ENCODE results near the gene E2F1.

Gene E2F1

DNA sequence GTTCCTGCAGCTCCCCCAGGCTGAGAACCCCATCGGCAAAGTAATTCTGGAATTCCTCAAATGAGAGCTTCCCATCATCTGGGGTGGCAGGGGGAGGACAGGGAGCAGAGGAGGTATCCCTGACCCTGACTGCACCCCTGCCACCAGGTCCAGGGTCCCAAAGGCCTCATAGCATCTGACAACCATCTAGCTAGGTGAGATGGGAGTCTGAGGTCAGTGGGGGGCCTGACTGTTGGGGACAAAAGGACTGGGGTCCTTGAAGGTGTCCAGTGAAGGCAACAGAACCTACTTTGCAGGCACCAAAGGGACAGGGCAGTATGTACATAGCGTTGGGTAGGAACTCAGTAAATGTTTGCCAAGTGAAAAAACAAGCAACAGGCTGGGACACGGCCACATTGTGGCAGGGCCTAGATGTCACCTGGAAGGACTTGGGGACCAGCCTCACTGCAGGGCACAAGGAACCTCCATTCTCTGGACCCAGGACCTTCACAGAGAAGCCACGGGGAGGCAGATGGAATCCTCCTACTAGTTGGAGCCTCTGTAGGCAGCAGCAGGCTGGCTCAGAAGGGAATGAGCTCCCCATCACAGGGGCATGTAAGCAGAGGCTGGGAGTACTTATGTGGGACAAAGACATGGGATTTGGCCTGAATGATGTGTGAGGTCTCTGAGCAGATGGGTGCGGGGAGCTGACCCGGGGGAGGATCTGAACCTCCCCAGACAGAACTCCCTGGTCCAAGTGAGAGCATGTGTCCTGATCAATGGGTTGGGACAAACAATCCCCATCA is 15.3 kb downstream of the E2F1 start:
- DNase-seq = no peak

DNA sequence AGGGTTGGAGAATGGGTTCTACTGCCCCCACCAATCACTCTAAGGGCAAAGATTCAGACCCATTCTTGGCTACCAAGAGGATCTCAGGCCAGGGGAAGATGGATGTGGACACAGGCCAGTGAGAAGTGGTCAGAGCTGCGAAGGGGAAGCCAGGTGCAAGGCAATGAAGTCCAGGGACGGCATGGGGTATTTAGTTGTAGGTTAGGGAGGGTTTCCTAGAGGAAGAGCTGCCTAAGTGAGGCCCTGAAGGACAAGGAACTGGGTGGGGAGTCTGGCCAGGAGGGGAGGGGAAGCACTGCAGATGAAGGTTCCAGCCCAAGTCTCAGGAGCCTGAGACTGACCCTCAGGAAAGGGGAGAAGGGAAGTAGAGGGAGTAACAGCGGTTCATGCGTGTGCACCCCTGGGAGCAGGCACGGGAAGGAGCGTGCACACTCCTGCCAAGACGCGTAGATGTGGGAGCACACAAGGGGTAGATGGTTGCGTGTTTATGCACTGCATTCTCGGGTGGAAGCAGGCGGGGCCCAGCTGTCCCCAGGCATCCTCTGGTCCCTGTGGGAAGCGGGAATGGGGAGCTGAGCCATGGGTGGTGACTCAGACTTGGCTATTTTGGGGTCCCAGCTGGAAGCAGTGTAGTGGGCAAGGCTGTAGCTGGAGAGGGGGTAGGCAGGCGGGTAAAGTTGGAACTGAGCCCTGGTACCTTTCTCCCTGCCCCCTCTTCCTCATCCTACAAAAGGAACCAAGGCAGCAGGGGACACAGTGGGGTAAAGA is 16.1 kb downstream of the E2F1 start:
- DNase-seq = no peak

DNA sequence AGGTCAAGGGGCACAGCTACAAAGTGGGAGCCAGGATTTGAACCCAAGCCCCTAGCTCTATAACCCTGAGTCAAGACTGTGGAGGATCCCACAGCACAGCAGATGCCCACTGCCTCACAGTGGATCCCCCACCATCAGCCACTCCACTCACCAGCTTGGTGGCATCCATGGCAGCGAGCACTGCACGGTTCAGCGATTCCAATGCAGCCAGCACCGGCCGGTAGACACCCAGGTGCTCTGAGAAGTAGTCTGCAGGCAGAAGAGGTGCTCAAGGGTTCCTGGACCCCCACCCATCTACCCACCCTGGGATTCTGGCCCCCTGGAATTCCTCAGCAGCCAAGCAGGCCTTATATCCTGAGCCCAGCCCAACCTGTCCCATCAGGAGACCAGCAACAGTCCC is 17.0 kb downstream of the E2F1 start:
- no peak for DNase-seq

DNA sequence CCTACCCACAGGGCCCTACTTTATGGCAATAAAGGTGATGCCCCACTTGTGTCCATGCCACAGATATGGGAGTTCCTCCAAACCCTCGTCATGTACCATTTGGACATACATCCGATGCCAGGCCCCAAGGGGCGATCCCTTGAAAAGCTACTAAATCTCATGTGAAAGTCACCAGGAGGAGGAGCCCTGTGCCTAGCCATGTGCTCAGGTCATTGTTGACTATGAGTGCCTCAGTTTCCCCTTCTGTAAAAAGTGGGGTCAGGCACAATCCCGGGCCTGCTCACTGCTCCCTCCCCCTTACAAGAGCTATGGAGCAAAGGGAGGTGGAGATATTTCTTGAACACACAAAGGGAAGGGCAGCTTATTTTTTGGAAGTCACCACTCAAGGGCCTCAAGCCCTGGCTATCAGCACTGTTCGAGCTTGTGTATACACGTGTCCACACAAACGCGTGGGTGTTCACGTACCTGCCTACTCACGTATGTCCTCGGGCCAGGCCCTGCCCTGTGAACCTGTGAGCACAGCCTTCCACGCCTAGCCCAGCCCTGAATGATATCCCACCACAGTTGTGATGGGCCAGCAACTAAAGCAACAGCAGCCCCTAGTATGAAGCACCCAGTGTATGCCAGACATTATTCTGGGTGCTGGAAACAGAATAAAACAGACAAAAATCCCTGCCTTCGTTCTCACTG is 17.6 kb downstream of the E2F1 start:
- no peak for DNase-seq

DNA sequence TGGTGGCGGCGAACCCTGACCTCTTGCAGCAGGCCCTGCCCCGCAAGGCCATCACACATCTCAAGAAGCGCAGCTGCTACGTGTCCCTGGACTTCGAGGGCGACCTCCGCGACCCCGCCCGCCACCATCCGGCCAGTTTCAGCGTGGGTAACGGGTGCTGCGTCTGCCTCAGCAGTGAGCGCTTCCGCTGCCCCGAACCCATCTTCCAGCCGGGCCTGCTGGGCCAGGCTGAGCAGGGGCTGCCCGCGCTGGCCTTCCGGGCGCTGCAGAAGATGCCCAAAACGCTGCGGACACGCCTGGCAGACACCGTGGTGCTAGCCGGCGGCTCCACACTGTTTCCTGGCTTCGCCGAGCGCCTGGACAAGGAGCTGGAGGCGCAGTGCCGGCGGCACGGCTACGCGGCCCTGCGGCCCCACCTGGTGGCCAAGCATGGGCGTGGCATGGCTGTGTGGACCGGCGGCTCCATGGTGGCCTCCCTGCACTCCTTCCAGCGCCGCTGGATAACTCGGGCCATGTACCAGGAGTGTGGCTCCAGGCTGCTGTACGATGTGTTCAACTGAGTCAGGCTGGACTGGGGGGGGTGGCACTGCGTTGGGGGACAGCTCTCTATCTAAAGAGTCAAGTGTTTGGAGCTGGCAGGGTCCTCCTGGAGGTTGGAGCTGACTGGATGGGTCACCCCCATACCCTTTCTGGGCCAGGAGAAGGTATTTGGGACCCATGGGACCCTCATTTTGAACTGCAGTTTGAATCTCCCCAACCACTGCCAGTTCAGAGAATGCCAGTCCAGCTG is 18.3 kb downstream of the E2F1 start:
- peak; percentile 11 for DNase-seq

DNA sequence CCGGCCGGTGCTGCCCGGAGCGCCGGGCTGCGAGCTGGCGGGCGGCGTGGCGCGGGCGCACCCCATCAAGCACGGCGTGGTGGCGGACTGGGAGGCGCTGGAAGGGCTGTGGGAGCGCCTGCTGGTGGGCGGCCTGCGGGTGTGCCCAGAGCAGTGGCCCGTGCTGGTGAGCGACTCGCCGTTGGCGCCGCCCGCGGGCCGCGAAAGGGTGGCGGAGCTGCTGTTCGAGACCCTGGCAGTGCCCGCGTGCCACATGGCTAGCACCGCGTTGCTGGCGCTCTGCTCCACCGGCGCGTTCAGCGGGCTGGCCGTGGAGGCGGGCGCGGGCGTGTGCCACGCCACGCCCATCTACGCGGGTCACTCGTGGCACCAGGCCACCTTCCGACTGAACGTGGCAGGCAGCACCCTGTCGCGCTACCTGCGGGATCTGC is 18.9 kb downstream of the E2F1 start:
- no peak for DNase-seq

DNA sequence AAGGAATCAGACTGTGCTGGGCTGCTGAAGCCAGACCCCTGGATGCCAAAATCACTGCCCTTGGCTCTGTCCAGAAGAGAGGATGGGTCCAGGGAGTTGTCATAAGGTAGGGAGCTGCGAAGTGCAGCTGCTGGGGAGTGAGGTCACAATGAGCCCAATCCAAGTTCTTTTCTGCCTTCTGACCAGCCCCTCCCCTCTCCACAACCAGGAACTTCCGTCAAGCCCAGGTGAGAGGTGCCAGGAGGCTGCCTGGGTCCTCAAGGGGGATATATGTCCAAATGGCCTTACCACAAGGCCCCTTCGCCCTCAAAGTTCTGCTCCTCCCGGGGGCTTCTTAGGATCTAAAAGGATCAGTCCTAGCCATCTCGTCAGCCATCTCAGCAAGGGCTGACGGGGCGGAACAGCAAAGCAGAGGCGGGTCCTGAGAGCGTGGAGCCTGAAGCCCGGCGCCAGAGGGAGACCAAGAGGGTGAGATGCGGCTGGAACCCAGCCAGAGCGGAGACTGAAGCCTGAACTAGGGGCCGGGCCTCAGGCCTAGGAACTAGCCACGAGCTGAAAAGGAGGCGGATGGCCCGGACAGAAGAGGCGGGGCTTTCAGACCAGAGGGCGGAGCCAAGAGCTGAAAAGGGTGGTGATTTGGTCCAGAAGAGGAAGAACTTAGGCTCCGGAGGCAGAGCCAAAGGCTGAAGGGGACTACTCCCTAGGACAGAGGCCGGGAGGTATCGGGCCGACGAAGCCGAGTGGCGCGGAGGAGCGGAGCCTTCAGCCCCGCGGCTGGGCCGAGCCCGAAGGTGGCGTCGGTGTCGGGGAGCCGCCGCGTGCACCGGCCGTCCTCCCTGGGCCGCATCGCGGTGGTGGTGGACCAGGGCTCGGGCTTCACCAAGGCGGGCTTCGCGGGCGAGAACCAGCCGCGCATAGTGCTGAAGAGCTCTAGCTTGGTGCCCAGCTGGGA is 19.6 kb downstream of the E2F1 start, which contains the start of gene ACTL10:
Gene ACTL10, plus strand, starts transcription at position 651 of the 952 bp plus-strand sequence. CDS start 555 bp downstream, outside the sequence.
- DNase-seq = peak; percentile 83

DNA sequence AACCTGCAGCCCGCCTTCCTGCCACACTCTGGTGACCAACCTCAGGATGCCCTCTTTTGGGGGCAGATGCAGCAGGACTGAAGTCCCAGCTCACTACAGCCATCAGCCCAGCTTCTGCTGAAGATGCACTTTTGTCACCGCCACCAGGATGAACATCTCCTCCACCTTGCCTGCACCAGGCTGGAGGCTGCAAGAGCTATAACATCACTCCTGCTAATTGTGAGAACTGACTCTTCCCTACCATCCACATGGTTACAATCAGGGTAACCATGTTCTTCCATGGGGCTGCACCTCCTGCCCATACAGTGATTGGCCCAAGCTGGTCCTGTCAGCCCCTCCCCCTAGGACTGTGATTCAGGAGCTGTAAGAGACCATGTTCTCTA is 21.4 kb downstream of the E2F1 start:
- DNase-seq = no peak

DNA sequence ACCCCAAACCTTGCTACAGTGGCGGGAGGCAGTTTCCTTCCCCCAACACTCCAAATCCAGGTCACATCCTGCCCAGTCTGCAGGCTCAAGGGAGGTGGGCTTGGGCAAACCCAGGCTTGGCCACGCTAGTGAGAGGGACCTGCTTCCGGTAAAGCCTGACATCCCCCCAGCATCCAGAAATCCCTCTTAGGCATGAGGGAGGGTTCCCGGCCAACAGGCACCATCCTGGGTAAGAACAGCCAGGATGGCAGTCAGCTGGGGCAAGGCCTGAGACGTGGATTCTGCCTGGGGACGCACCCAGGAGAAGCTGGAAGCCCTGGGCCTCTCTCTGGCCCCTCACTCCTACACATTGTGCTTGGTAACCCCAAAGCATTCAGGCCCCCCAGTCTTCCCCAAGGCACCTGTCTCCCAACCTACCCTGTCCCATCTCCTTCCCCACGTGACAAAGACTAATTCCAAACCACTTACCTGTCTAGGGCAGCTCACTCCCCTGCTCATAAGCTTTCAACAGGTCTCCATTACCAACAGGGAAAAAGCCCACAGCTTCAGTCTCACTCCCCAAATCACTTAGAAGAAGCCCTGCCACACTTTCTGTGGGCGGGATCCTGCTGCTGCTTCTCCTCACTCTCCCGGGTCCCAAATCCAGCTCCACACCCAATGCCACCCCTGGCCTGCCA is 22.0 kb downstream of the E2F1 start:
- DNase-seq = no peak

DNA sequence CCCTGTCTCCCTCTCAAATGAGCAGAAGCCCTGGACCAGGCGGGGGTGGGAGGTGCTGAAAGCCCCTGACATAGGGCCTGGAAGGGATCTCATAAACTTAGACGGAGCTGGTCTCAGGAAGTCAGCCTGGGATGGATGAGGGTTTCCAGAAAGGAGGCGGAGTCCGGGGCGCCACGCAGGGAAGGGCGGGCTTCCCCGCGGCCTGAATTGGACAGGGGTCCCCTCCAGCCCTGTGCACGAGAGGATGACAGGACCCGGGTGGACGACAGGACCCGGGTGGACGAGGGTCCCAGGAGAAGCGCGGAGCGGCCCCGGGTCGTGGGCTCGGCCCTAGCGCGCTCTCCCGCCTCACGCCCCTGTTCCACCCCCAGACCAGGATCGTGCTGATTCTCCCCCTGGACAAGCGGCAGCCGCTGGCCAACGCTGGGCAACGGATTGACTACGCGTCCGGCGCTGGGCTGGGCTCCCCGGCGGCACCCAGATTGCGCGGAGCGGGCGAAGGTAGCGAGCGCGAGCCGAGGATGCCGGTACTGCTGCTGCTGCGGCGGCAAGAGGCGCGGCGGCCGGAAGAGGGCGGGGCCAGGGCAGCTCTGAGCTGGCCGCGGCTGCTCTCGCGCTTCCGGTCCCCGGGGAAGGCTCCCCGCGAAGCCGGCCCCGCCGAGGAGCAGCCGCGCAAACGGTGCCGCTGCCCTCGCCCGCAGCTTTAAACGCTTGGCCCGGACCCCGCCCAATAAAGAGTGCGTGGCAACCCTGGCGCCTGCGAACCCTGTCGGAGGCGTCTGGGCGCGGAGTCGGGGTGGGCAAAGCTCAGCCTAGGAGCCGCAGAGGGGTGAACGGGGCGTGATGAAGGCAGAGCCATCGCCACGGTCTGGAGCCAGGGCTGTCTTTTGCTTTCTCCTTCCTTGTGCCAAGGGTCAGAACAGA is 22.8 kb downstream of the E2F1 start:
- DNase-seq = peak; percentile 38

DNA sequence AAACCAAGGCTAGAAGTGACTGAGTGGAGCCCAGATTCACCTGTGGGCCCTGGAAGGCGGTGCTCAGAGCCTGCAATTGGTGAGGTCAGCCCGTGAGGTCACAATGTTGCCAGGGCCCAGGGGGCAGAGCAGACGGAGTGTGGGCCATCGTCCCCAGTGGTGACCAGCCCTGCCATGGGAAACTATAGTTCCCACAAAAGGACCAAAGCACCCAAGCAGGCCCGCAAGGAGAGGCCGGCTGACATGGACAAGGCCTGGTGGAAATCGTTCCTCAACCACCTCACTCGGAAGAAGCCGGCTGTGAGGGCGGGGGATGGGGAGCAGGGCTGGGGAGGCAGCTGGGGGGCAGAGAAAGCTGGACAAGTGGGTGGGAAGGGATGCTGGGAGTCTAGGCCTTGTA is 24.0 kb downstream of the E2F1 start, which contains the start of gene C20orf144:
Gene C20orf144, plus strand, starts transcription at position 156 of the 400 bp plus-strand sequence. Its CDS starts 19 bp downstream, at position 175.
- DNase-seq = no peak

DNA sequence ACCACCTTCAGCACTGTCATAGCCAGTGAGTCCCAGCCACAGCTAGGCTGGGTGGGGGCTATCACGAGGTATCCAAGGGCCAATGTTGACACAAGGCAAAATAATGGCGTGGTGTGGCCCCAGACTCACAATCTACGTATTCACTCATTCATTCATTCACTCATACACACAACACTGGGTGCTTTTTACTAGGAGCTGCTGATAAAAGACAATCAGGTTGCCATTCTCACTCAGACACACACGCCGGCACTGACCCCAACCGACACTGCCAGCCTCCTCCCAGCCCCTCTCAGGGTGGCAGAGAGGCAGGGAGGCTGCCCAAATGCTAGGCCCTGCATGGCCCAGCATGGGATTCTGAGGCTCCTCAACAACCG is 25.5 kb downstream of the E2F1 start:
- no peak for DNase-seq

DNA sequence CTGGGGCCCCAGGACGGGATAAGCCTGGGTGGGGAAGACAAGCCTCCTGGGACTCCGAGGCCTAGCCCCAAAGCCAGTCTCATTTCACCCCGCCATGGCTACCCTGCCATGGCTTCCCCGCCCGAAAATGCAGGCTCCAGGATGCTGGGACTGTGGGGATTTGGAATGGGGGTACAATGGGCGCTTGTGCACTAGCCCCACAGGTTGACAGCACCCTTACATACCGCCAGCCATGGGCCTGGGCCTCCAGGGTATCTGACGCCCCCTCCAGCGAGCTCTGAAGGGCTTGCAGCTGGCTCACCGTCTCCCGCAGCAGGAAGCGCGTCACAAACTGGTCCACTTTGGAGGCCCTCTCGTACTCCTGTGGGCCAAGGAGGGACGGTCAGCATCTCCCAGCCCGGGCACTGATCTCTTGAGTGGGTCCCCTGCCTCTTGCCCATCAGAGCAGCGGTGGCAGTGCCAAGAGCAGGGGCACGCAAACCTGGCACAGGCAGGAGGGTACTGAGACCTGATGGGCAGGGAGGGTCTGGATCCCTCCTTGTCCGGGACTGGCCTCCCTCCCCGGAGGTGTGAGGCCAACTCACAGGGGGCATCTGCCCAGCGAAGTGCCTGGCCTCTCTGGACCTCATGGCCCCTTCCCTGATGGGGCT is 26.0 kb downstream of the E2F1 start:
- no peak for DNase-seq

DNA sequence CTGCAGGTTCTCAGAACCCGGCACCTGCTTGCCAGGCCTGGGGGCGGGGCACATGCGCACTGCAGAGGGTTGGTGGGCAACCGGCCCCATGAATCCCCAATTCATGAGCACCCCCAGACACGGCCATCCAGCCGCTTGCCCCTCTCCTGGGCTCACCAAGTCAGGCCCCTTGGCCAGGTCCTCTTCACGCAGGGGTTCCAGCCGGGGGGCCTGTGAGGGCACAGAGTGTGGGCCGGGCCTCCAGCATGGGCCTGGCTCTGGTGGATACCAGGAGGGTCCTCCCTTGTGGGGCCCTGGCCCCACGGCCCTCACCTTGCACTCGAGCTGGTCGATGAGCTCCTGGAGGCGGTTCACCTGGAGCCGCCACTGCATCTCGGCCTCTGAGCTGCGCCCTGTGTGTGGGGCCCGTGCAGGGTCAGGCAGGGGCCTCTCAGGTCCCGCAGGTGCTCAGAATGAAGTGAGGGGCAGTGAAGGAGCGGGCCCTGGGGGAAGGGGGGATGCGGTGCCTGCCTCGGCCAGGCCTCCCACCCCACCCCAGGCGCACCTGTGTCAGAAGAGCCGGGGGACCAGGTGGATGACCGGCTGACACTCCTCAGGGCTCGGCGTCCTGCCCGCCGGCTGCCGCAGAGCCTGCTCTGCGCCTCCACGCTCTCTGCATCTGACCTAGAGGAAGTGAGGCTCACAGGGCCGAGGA is 26.7 kb downstream of the E2F1 start:
- DNase-seq = no peak

DNA sequence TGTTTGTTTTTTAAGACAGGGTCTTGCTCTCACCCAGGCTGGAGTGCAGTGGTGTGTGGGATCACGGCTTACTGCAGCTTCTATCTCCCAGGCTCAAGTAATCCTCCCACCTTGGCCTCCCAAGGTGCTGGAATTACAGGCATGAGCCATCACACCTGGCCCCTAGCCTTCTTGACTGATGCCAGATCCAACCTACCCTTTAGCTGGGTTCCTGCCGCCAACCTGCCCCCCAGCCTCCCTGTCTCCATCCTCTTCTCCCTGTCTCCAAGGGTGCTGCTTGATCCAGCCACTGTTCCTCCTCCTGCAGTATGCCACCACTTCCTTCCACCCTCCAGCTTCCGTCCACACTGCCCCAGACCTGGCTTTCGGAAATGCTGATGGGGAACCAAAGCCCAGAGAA is 27.3 kb downstream of the E2F1 start:
- DNase-seq = no peak

DNA sequence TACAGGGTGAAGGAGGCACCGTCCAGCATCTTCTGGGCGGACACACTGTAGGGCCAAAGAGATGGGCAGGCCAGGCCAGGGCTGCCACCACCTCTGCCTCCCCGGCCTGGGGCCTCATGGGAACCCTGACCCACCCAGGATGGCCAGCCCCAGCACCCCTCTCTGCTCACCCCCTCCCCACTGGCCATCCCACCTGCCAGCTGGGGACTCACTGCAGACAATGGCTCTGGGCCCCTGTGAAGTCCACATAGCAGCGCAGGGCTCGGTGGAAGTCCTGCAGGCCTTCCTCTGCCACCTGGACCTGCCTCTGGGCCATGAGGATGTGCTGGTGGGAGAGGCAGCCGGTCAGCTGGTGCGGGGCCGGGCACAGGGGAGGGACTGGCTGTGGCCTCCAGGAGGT is 27.7 kb downstream of the E2F1 start:
- DNase-seq = no peak

DNA sequence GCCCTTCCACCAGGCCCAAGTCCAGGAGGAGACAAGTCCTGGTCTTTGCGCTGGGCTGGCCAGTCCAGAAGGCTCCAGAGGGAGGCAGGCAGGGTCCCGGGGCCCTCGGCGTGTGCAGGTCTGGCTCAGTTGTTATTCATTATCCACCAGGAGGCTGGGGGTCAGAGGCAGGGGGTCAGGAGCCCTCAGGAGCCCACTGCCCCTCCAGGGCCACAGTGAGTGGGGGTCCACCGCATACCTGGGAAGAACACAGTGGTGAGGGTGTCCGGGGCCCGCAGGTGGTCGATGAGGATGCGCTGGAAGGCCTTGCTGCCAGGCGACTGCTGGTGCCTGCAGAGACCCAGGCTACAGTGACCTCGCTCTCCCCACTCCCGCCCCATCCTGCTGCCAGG is 28.5 kb downstream of the E2F1 start:
- DNase-seq = no peak

Measured in NCI-H1417 treated with DMSO at 0.1 percent for 48 hours (cell line).